ENCODE data around the gene RYR1.

The RYR1 gene

GRCh38 chr19:38561658-38562057 lies 128.2 kb downstream of the RYR1 start:
- TF ChIP-seq POLR2AphosphoS5 (IDR thresholded peaks at IDR 0.05; ENCODE audit: low read depth) (no peak), GABPA (IDR thresholded peaks at IDR 0.05; ENCODE audit: low read depth) (no peak), SPI1 (IDR thresholded peaks at IDR 0.05; ENCODE audit: borderline replicate concordance, low read depth) (no peak), REST (IDR thresholded peaks at IDR 0.05; ENCODE audit: insufficient replicate concordance, low read depth) (no peak), CTCF (IDR thresholded peaks at IDR 0.05; ENCODE audit: insufficient read depth, low read length) (no peak)
- DNase-seq (ENCODE audit: low read depth in 1 of 2, low spot score in 1 of 2), result no peak
- H3K27ac ChIP-seq (replicated peaks), result no peak overlapping the region
- no peak overlapping the region for H3K4me3 ChIP-seq (replicated peaks; ENCODE audit: insufficient read depth, low read length)
- H3K27me3 ChIP-seq (ENCODE audit: insufficient read depth, poor library complexity, severe bottlenecking), result peaks cover 21% of the 10 kb centered on the region

- H3K4me3 ChIP-seq (replicated peaks; ENCODE audit: insufficient read depth, low read length), result no peak overlapping the region
- DNase-seq (ENCODE audit: low read depth in 1 of 2, low spot score in 1 of 2), result no peak
- no peak overlapping the region for H3K27ac ChIP-seq (replicated peaks)
- TF ChIP-seq CTCF (IDR thresholded peaks at IDR 0.05; ENCODE audit: insufficient read depth, low read length) (no peak), SPI1 (IDR thresholded peaks at IDR 0.05; ENCODE audit: borderline replicate concordance, low read depth) (no peak), POLR2AphosphoS5 (IDR thresholded peaks at IDR 0.05; ENCODE audit: low read depth) (no peak), GABPA (IDR thresholded peaks at IDR 0.05; ENCODE audit: low read depth) (no peak), REST (IDR thresholded peaks at IDR 0.05; ENCODE audit: insufficient replicate concordance, low read depth) (no peak)
- H3K27me3 ChIP-seq (ENCODE audit: insufficient read depth, poor library complexity, severe bottlenecking), result peaks cover 24% of the 10 kb centered on the region
These were observed 128.6 kb downstream of the RYR1 start for GRCh38 chr19:38562096-38562495.

GRCh38 chr19:38563475-38563874 lies 130.0 kb downstream of the RYR1 start:
- peaks cover 28% of the 10 kb centered on the region for H3K27me3 ChIP-seq (ENCODE audit: insufficient read depth, poor library complexity, severe bottlenecking)
- H3K27ac ChIP-seq (replicated peaks), result no peak overlapping the region
- no peak for TF ChIP-seq CTCF (IDR thresholded peaks at IDR 0.05; ENCODE audit: insufficient read depth, low read length)
- no peak for DNase-seq (ENCODE audit: low read depth in 1 of 2, low spot score in 1 of 2)
- H3K4me3 ChIP-seq (replicated peaks; ENCODE audit: insufficient read depth, low read length), result no peak overlapping the region

GRCh38 chr19:38564981-38565690 lies 131.6 kb downstream of the RYR1 start:
- no peak for TF ChIP-seq POLR2AphosphoS5 (IDR thresholded peaks at IDR 0.05; ENCODE audit: low read depth)
- TF ChIP-seq REST (IDR thresholded peaks at IDR 0.05; ENCODE audit: insufficient replicate concordance, low read depth), result no peak
- no peak for TF ChIP-seq SPI1 (IDR thresholded peaks at IDR 0.05; ENCODE audit: borderline replicate concordance, low read depth)
- no peak for TF ChIP-seq CTCF (IDR thresholded peaks at IDR 0.05; ENCODE audit: insufficient read depth, low read length)
- TF ChIP-seq GABPA (IDR thresholded peaks at IDR 0.05; ENCODE audit: low read depth), result no peak
- no peak for DNase-seq (ENCODE audit: low read depth in 1 of 2, low spot score in 1 of 2)
- Histone ChIP-seq H3K27me3 (ENCODE audit: insufficient read depth, poor library complexity, severe bottlenecking) (peaks cover 28% of the 10 kb centered on the region), H3K27ac (replicated peaks) (no peak overlapping the region), H3K4me3 (replicated peaks; ENCODE audit: insufficient read depth, low read length) (no peak overlapping the region)

Data from HL-60 (cell line).